Karpas-422 (cell line): ENCODE data around the gene NUP54. TPM values are rescaled to one million over a fixed set of nuclear protein-coding genes. Genes with fewer than 3 reads are reported as not detected.

Experiments used
- DNase-seq: peaks from one replicate; pipeline ENCODE4 v3.0.0-alpha.2; 2015
- H2AFZ ChIP-seq: fragments of 200-600 bp; sonication (generic); 2 replicates; pipeline ENCODE4 v1.6.1; 2014; ENCODE audit warnings: antibody characterized with exemption, low read length, mixed read lengths
- H3K27ac ChIP-seq: fragments of 200-600 bp; sonication (generic); 2 replicates; pipeline ENCODE4 v1.5.1; 2014; ENCODE audit warnings: mild to moderate bottlenecking, low read length, moderate library complexity
- H3K27me3 ChIP-seq: fragments of 200-600 bp; sonication (generic); 2 replicates; pipeline ENCODE4 v1.6.1; 2014; ENCODE audit warnings: low read length, mixed read lengths
- H3K36me3 ChIP-seq: fragments of 200-600 bp; sonication (generic); 2 replicates; pipeline ENCODE4 v1.6.1; 2014; ENCODE audit warnings: low read length, mixed read lengths; ENCODE audit not compliant: insufficient read depth
- H3K4me1 ChIP-seq: fragments of 200-600 bp; sonication (generic); 2 replicates; pipeline ENCODE4 v1.6.1; 2014; ENCODE audit warnings: mild to moderate bottlenecking, low read length, mixed read lengths
- H3K4me2 ChIP-seq: fragments of 200-600 bp; sonication (generic); 2 replicates; pipeline ENCODE4 v1.6.1; 2014; ENCODE audit warnings: low read length, low read depth, mild to moderate bottlenecking; ENCODE audit not compliant: poor library complexity, severe bottlenecking
- H3K4me3 ChIP-seq: fragments of 200-600 bp; sonication (generic); 2 replicates; pipeline ENCODE4 v1.5.1; 2014; ENCODE audit warnings: mild to moderate bottlenecking, antibody characterized with exemption, low read length, mixed read lengths
- H3K79me2 ChIP-seq: fragments of 200-600 bp; sonication (generic); 2 replicates; pipeline ENCODE4 v1.6.1; 2014; ENCODE audit warnings: mild to moderate bottlenecking, low read length, mixed read lengths
- H3K9ac ChIP-seq: fragments of 200-600 bp; sonication (generic); 2 replicates; pipeline ENCODE4 v1.6.0; 2014; ENCODE audit warnings: low read length
- H3K9me2 ChIP-seq: fragments of 200-600 bp; sonication (generic), shearing (Covaris generic); replicated peaks from 2 replicates; pipeline ENCODE4 v1.6.0; 2014; ENCODE audit warnings: mild to moderate bottlenecking, low read length, moderate library complexity; ENCODE audit not compliant: insufficient read depth
- H3K9me3 ChIP-seq: fragments of 300-700, 200-600 bp; sonication (generic); 2 replicates; pipeline ENCODE4 v1.6.1; 2014; ENCODE audit warnings: low read length, mixed read lengths
- H4K20me1 ChIP-seq: fragments of 200-600 bp; sonication (generic); 2 replicates; pipeline ENCODE4 v1.6.1; 2014; ENCODE audit warnings: mild to moderate bottlenecking, antibody characterized with exemption, low read length, low read depth; ENCODE audit not compliant: insufficient read depth
- total RNA-seq: library from RNA; depleted of rRNA; stranded (reverse); fragments of >200 nt; shearing (Covaris generic); gene quantifications from 2 replicates; pipeline ENCODE4 v1.2.3, GENCODE V29; 2014; ENCODE audit warnings: low replicate concordance

Gene NUP54
- total RNA-seq, 1 experiment from 2014 or later = 26.3 TPM

- no peaks in the 10 kb centered on the region for H4K20me1 ChIP-seq
- H3K27me3 ChIP-seq = no peaks in the 10 kb centered on the region
- H3K4me3 ChIP-seq = no peak overlapping the region
- H3K79me2 ChIP-seq = no peaks in the 10 kb centered on the region
- DNase-seq = no peak
- H3K9me3 ChIP-seq = no peaks in the 10 kb centered on the region
- H3K27ac ChIP-seq = no peak overlapping the region
- H2AFZ ChIP-seq = no peak overlapping the region
- H3K9ac ChIP-seq = no peak overlapping the region
- H3K36me3 ChIP-seq = no peaks in the 10 kb centered on the region
- no peak overlapping the region for H3K4me2 ChIP-seq
- no peaks in the 10 kb centered on the region for H3K4me1 ChIP-seq
- H3K9me2 ChIP-seq = no peaks in the 10 kb centered on the region
Observed at GRCh38 chr4:76168688-76169087, 20.5 kb upstream of the NUP54 start.

- Histone ChIP-seq H3K4me1 (no peaks in the 10 kb centered on the region), H3K9ac (no peak overlapping the region), H3K27me3 (no peaks in the 10 kb centered on the region), H3K36me3 (no peaks in the 10 kb centered on the region), H3K4me3 (no peak overlapping the region), H3K27ac (no peak overlapping the region), H3K9me2 (no peaks in the 10 kb centered on the region), H4K20me1 (no peaks in the 10 kb centered on the region), H2AFZ (no peak overlapping the region), H3K79me2 (no peaks in the 10 kb centered on the region), H3K4me2 (no peak overlapping the region), H3K9me3 (no peaks in the 10 kb centered on the region)
- no peak for DNase-seq
Observed at GRCh38 chr4:76166480-76166879, 18.3 kb upstream of the NUP54 start.

DNA sequence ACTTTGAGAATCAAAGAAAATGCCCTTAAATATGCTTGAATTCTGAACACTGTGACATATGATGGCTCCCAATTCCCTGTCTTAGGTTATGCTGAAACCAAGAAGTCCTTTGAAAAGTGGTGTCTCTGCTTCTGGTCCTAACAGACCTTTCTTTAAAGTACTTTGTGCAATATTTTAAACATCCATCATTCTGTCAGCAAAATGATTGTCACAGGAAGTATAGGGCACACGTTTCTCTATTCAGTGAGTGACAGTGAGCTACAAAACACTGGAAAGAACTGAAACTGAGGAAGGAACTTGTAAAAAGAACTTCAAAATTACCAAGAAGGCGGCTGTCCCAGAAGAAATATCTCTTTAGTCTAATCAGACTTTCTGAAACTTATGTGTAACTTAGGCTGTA is 12.2 kb upstream of the NUP54 start:
- Histone ChIP-seq H3K27me3 (no peaks in the 10 kb centered on the region), H2AFZ (no peak overlapping the region), H3K9me2 (no peaks in the 10 kb centered on the region), H3K36me3 (no peaks in the 10 kb centered on the region), H3K4me1 (no peaks in the 10 kb centered on the region), H3K4me3 (no peak overlapping the region), H3K9ac (no peak overlapping the region), H3K9me3 (no peaks in the 10 kb centered on the region), H3K79me2 (no peaks in the 10 kb centered on the region), H3K4me2 (no peak overlapping the region), H4K20me1 (no peaks in the 10 kb centered on the region), H3K27ac (no peak overlapping the region)
- DNase-seq = no peak

DNA sequence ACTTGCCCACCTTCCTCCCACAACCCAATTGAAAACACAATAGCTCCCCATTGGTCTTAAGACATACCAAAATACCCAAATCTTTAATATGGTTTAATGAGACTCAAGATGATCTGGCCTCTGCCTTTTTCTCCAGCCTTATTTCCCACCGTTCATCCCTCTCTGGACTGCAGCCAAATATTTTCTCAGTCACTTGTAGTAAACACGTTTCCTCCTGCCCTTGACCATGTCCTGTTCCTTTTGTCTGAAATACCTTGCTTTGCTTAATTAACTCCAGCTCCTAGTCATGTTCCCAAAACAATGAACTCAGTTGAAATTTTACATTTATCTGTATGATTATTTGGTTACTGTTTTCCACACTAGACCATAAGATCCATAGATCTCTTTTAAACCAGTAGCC is 8.4 kb upstream of the NUP54 start:
- Histone ChIP-seq H3K27me3 (no peaks in the 10 kb centered on the region), H3K79me2 (no peaks in the 10 kb centered on the region), H4K20me1 (no peaks in the 10 kb centered on the region), H3K36me3 (no peaks in the 10 kb centered on the region), H3K4me3 (no peak overlapping the region), H3K4me1 (no peaks in the 10 kb centered on the region), H3K4me2 (no peak overlapping the region), H2AFZ (no peak overlapping the region), H3K9me3 (no peaks in the 10 kb centered on the region), H3K9ac (no peak overlapping the region), H3K9me2 (no peaks in the 10 kb centered on the region), H3K27ac (no peak overlapping the region)
- DNase-seq = no peak

GRCh38 chr4:76155979-76156378 is 7.8 kb upstream of the NUP54 start:
- no peaks in the 10 kb centered on the region for H3K4me1 ChIP-seq
- H3K9ac ChIP-seq = no peak overlapping the region
- no peaks in the 10 kb centered on the region for H3K79me2 ChIP-seq
- no peak overlapping the region for H3K4me3 ChIP-seq
- no peaks in the 10 kb centered on the region for H3K9me3 ChIP-seq
- DNase-seq = no peak
- no peaks in the 10 kb centered on the region for H4K20me1 ChIP-seq
- H3K27me3 ChIP-seq = no peaks in the 10 kb centered on the region
- H3K4me2 ChIP-seq = no peak overlapping the region
- no peak overlapping the region for H3K27ac ChIP-seq
- no peaks in the 10 kb centered on the region for H3K9me2 ChIP-seq
- no peak overlapping the region for H2AFZ ChIP-seq
- no peaks in the 10 kb centered on the region for H3K36me3 ChIP-seq

- Histone ChIP-seq H3K4me1 (peaks cover 6% of the 10 kb centered on the region), H2AFZ (no peak overlapping the region), H3K79me2 (peaks cover 10% of the 10 kb centered on the region; the same call in 1 of the 2 replicates), H3K36me3 (no peaks in the 10 kb centered on the region), H3K9me2 (no peaks in the 10 kb centered on the region), H3K9me3 (no peaks in the 10 kb centered on the region), H3K27ac (no peak overlapping the region), H3K9ac (no peak overlapping the region), H4K20me1 (no peaks in the 10 kb centered on the region), H3K27me3 (no peaks in the 10 kb centered on the region), H3K4me3 (no peak overlapping the region), H3K4me2 (no peak overlapping the region)
- DNase-seq = no peak
Observed at GRCh38 chr4:76153356-76153755, 5.2 kb upstream of the NUP54 start.

DNA sequence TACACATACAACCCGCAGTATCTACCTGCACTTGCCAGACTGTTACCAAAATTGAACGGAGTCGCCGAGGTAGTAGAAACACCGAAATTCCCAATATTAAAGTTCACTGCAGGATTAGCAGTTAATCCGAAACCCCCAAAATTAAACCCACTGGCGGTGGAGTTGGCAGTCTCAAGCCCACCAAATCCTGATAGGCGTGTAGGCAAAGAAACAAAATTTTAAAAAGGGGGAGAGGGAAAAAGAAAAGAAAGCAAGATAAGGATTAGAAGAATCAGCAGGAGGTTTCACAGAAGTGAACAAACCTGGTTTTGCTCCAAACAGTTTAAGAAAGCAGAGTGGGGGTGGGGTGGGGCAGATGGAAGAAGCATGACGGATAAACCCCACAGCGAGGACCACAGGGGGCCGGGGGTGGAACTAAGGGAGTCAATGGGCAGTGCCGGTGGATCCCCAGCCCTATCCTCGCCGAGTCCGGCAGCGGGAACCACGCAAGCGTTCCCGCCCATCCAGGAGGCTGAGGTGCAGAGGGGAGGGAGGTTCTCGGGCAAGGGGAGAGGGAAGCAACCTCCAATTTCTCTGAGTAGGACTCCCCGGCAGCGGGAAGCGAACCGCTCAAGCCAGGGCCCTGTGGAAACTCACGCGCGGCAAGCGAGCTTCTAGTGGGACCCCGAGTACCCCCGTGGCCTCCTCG is 599 bp downstream of the NUP54 start:
- Histone ChIP-seq H3K79me2 (peaks cover 59% of the 10 kb centered on the region), H2AFZ (peak overlapping the region; percentile 71; the same call in 1 of the 2 replicates), H4K20me1 (no peaks in the 10 kb centered on the region), H3K9me2 (no peaks in the 10 kb centered on the region), H3K4me3 (peak overlapping the region; percentile 87), H3K36me3 (no peaks in the 10 kb centered on the region), H3K9ac (peak overlapping the region; percentile 85), H3K27ac (peak overlapping the region; percentile 26; the same call in 1 of the 2 replicates), H3K27me3 (no peaks in the 10 kb centered on the region), H3K4me2 (peak overlapping the region; percentile 88), H3K9me3 (no peaks in the 10 kb centered on the region), H3K4me1 (peaks cover 22% of the 10 kb centered on the region)
- peak; percentile 66 for DNase-seq

- Histone ChIP-seq H3K9me3 (no peaks in the 10 kb centered on the region), H3K27me3 (no peaks in the 10 kb centered on the region), H3K9ac (no peak overlapping the region), H3K4me2 (no peak overlapping the region), H3K4me3 (no peak overlapping the region), H2AFZ (no peak overlapping the region), H3K79me2 (peaks cover 83% of the 10 kb centered on the region), H4K20me1 (no peaks in the 10 kb centered on the region), H3K9me2 (no peaks in the 10 kb centered on the region), H3K4me1 (peaks cover 22% of the 10 kb centered on the region), H3K27ac (no peak overlapping the region), H3K36me3 (no peaks in the 10 kb centered on the region)
- no peak for DNase-seq
Observed at GRCh38 chr4:76144546-76144945, 3.7 kb downstream of the NUP54 start.
